GM19324 (cell line): ENCODE data around the gene PGAM2.

Source experiments
- ATAC-seq: cut with Tn5 transposase; IDR thresholded peaks from one replicate; pipeline ENCODE4 v1.9.1; 2021; ENCODE audit warnings: mild to moderate bottlenecking, moderate library complexity; ENCODE audit not compliant: unreplicated experiment, low FRiP score

PGAM2 gene

DNA sequence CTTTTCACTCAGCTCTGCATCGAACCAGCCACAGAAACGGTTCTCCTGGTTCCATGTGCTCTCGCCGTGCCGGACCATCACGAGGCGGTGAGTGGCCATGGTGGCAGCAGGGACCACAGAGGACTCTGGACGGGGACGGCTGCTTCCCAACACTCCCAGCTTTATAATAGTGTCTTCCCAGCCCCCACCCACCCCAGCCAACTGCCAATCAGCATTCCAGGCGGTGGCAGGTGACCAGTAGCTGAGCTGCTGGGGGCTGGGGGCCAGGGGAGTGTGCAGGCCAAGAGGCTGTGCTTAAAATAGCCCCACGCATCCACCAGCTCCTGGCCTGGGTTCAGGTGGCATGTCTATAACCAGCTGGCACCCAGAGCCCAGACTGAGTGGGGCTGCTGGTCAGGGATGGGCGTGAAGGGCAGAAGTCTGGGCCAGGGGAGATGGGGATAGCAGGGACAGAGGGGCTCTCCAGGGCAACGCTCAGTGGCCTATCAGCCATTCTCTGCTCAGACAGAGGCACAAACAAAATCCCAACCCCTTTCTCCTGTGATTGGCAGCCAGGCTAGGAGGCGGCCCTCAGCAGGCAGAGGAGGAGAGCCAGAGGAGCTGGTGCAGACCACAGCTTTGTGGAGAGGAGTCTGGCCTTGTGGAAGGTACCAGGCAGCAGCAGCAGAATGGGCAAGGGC, at the start of gene PGAM2:
PGAM2 (minus strand) TSS at position 137 of the 680 bp plus-strand sequence; CDS start at position 99, 38 bp downstream.
- no peak for ATAC-seq

DNA sequence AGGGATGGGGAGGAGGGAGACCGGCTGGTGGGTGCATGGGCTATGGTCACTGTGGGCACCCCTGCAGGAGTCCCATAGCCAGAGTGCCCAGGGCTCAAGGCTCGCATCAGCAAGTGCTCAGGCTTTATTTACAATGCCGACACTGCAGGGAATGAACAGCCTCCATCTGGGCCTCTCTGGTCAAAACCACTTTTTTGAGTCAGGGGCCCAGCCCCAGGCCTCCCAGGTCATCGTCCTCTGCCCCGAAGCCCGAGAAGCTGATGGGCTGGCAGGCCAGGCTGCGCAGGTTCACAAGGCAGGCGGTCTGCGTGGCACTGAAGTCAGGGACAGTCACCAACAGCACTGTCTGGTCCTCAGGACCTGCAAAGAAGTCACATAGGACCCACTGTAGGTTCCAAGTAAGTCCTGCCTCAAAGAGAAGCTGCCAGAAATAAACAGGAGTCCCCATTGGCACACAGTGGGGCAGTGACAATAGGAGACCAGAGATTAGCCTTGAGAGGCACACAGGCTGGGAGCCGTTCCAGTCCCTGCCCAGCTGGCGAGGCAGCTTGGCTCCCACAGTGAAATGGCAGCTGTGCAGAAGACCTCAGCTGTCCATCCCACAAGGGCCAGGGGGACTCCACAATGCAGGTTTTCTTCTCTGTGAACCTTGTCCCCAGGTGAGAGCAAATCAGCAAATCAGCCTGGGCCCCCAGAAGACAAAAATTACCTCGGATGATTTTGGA, 49.4 kb upstream of the PGAM2 start:
- ATAC-seq = no peak

DNA sequence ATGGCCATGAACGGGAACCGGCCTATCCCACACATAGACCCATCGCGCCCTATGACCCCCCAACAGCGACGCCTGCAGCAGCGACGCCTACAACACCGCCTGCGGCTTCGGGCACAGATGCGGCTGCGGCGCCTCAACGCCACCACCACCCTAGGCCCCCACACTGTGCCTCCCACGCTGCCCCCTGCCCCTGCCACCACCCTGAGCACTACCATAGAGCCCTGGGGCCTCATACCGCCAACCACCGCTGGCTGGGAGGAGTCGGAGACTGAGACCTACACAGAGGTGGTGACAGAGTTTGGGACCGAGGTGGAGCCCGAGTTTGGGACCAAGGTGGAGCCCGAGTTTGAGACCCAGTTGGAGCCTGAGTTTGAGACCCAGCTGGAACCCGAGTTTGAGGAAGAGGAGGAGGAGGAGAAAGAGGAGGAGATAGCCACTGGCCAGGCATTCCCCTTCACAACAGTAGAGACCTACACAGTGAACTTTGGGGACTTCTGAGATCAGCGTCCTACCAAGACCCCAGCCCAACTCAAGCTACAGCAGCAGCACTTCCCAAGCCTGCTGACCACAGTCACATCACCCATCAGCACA, 48.5 kb upstream of the PGAM2 start:
- no peak for ATAC-seq

DNA sequence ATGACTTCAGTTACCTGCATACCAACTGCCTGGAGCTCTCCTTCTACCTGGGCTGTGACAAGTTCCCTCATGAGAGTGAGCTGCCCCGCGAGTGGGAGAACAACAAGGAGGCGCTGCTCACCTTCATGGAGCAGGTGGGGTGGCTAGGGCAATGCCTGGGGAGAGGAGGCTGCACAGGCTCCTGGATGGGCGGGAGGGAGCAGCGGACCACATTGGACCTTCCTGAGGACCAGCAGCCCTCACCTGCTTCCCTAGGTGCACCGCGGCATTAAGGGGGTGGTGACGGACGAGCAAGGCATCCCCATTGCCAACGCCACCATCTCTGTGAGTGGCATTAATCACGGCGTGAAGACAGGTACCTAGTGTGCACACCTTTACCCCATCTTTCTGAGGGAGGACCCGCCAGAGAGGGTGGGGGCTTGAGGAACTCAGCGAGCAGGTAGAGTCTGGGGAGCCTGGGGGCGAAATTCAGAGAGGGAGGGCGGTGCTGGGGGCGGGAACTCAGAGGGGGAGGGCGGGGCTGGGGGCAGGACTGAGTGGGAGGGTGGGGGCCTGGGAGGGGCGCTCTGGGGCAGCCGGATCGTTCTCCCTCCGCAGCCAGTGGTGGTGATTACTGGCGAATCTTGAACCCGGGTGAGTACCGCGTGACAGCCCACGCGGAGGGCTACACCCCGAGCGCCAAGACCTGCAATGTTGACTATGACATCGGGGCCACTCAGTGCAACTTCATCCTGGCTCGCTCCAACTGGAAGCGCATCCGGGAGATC, 47.8 kb upstream of the PGAM2 start:
- ATAC-seq = no peak

DNA sequence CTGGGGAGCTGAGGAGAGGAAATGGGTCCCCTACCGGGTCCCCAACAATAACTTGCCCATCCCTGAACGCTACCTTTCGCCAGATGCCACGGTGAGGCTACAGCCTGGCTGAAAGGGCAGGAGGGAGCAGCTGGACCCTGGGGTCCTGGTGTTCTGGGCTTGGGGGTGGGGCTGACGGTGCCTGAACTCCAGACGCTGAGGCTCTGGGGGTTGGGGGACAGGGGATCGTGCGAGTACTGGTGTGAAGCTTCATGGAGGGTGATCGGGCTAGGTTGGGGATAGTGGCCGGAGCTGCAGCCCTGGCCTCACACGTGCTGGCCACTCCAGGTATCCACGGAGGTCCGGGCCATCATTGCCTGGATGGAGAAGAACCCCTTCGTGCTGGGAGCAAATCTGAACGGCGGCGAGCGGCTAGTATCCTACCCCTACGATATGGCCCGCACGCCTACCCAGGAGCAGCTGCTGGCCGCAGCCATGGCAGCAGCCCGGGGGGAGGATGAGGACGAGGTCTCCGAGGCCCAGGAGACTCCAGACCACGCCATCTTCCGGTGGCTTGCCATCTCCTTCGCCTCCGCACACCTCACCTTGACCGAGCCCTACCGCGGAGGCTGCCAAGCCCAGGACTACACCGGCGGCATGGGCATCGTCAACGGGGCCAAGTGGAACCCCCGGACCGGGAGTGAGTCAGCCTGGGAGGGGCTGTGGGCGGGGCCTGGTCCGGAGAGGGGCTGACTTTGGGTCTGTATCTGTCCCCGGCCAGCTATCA, 47.0 kb upstream of the PGAM2 start:
- ATAC-seq = no peak

DNA sequence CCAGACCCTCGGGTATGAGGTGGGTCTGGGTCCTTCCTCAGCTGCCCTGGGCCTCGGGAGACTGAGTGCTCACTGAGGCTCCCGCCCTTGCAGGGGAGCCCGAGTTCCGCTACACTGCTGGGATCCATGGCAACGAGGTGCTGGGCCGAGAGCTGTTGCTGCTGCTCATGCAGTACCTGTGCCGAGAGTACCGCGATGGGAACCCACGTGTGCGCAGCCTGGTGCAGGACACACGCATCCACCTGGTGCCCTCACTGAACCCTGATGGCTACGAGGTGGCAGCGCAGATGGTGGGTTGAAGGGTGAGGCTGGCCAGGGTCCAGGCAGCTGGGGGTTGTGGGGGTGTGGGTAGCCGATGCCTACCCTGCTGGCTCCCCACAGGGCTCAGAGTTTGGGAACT, 46.4 kb upstream of the PGAM2 start:
- ATAC-seq = no peak

DNA sequence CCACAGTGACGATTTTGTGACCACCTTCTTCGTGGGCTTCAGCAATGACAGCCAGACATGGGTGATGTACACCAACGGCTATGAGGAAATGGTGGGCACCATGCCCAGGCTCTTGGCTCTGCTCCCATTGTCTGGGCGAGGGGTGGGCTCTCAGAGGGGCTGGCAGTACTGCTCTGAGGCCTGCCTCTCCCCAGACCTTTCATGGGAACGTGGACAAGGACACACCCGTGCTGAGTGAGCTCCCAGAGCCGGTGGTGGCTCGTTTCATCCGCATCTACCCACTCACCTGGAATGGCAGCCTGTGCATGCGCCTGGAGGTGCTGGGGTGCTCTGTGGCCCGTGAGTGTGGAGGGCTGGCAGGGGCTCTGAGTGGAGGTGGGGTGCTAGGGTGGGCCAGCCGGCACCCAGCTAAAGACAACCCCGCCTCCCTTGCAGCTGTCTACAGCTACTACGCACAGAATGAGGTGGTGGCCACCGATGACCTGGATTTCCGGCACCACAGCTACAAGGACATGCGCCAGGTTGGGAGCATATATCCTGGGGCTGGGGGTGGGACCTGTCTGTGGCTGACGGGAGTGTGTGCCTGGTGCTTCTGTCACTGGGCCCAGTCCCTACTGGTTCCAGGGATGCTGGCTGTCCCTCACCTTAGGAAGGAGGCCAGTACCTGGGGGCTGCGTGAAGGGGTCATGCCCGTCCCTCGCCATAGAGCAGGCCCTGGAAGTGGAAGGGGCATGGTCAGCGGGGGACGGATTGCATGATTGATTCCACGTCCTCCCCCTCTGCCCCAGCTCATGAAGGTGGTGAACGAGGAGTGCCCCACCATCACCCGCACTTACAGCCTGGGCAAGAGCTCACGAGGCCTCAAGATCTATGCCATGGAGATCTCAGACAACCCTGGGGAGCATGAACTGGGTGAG, 45.6 kb upstream of the PGAM2 start:
- no peak for ATAC-seq

DNA sequence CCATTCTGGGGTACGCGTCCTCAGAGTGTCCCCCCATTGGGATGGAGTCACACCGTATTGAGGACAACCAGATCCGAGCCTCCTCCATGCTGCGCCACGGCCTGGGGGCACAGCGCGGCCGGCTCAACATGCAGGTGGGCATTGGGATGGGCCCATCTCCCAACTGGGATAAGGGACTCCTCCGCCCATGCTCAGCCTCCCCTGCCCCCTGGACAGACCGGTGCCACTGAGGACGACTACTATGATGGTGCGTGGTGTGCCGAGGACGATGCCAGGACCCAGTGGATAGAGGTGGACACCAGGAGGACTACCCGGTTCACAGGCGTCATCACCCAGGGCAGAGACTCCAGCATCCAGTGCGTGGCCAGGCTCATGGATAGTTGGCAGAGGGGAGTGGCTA, 44.6 kb upstream of the PGAM2 start:
- no peak for ATAC-seq

DNA sequence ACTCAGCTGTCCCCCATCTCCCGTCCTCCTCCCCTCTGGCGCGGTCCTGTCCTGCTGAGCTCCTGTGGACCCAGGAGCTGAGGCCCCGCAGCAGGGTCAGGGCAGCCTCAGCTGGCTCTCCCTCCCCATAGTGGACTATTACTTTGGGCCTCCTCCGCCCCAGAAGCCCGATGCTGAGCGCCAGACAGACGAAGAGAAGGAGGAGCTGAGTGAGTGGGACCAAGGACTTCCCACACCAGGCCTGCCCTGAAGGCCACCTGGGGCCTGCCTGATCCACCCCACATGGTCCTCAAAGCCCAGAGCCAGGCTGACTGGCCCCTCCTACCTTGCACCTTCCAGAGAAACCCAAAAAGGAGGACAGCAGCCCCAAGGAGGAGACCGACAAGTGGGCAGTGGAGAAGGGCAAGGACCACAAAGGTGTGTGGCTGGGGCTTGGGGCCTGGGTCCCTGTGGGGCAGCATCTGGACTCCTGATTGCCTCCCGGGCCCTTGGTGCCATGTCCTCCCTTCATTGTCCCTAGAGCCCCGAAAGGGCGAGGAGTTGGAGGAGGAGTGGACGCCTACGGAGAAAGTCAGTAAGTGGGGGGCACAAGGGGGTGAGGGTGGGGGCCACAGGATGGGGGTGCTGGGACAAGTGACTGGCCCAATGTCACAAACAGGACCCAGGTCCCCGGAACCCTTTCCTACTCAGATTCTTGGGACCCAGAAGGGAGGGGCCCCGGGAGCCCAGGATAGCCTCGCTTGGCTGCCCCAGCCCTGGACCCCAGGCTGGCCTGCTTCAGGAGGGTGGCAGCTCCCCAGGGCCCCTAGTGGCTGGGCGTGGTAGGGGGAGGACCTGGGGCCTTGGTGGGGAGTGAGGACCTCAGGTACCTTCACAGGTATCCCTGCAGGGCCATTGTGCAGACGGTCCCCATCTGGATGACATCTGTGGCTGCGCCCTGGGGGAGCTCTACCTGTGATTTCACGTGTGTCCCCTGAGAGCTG, 43.7 kb upstream of the PGAM2 start:
- no peak for ATAC-seq

DNA sequence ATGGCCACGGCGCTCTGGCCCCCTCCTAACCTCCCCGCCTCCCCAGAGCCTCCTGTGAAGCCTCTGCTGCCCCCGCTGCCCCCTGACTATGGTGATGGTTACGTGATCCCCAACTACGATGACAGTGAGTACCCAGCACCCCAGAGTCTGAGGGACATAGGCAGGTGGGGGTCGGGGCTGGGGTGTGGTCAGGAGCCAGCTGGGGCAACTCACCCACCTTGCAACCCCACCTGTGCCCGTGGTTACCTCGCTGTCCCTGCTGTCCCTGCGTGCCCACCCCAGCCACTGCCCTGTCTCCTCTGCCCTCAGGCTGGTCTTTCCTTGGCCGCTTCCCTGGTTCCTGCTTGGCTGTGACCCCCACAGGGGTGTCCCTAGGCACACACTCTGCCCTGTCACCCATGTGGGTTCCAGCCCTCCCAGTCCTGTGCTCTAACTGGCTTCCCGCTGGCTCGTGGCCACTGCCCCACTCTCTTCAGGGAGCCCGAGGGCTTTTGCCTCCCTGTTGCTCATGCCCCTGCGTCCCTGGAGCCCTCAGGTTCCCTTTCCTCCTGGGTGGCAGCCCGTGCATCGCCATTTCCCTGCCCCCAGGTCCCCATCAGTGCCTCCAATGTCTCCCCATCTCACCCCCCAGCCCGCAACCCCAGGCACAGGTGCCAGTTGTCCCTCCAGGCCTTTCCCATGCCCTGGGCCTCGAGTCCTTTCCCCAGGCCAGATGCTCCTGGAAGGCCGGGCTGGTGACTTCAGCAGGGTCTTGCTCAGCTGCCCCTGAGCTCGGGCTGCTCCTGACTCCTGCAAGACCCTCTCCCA, 42.8 kb upstream of the PGAM2 start:
- ATAC-seq = no peak

DNA sequence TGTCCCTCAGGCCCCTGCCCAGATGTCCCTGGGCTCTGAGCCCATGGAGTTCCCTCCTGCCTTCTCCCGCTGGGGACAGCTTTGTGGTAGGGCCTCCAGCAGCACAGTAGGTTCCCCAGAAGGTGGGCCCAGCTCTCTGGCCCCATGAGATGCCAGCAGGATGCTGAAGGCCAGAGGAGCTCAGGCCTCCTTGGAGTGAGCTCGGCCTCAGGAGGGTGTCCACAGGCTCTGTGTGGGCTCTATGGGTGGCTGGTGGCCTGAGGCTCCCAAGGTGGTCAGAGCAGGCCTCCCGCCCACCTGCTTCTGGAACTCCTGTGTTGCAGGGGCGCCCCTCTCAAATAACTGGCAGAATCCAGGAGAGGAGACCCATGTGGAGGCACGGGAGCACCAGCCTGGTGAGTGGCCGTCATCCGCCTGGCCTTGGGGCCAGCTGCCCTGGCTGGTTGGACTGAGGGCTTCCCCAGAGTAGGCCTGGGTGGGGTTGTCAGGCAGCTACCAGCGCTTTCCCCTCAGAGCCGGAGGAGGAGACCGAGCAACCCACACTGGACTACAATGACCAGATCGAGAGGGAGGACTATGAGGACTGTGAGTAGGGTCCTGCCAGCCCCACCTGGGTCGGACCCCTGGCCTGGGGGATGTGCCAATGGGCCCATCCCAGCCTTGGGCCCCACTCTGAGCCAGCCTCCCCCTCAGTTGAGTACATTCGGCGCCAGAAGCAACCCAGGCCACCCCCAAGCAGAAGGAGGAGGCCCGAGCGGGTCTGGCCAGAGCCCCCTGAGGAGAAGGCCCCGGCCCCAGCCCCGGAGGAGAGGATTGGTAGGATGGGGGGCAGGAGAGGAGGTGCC, 42.0 kb upstream of the PGAM2 start:
- no peak for ATAC-seq

DNA sequence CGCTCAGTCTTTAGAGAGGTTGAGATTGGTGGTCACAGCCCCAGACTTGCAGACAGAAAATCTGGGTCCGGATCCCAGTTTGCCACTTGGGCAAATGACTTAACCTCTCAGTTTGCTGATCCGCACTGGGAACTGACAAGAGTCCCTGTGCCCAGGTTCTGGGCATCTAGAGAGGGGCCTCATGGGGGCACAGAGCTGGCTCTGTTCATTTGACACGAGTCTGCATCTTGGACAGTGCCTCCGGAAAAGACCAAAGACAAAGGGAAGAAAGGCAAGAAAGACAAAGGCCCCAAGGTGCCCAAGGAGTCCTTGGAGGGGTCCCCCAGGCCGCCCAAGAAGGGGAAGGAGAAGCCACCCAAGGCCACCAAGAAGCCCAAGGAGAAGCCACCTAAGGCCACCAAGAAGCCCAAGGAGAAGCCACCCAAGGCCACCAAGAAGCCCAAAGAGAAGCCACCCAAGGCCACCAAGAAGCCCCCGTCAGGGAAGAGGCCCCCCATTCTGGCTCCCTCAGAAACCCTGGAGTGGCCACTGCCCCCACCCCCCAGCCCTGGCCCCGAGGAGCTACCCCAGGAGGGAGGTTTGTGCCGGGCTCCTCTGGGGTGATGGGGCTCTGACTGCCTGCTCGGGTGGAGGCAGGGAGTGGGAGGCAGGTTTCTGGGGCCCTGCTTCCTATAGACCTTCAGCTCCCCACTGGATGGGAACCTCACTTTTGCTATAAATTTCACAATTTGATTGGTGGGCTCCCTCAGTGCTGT, 41.1 kb upstream of the PGAM2 start:
- ATAC-seq = no peak

DNA sequence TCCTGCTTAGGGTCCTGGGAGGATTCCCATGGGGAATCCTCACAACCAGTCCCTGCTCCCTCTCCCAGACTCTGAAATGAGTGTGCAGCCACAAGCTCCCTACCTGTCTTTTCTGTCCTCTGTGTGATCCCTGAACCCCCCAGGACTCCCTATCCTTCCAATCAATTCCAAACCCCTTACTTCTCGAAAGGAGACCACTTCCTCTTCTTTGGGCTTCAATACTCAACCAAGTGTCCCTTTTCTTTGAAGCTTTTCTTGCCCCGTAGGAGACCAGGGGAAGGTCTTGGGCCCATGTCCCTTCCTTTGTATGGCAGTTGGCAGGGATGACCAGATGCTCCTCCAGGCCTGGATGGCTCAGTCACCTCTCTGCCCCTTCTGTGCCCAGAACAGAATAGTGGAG, 40.5 kb upstream of the PGAM2 start:
- no peak for ATAC-seq

DNA sequence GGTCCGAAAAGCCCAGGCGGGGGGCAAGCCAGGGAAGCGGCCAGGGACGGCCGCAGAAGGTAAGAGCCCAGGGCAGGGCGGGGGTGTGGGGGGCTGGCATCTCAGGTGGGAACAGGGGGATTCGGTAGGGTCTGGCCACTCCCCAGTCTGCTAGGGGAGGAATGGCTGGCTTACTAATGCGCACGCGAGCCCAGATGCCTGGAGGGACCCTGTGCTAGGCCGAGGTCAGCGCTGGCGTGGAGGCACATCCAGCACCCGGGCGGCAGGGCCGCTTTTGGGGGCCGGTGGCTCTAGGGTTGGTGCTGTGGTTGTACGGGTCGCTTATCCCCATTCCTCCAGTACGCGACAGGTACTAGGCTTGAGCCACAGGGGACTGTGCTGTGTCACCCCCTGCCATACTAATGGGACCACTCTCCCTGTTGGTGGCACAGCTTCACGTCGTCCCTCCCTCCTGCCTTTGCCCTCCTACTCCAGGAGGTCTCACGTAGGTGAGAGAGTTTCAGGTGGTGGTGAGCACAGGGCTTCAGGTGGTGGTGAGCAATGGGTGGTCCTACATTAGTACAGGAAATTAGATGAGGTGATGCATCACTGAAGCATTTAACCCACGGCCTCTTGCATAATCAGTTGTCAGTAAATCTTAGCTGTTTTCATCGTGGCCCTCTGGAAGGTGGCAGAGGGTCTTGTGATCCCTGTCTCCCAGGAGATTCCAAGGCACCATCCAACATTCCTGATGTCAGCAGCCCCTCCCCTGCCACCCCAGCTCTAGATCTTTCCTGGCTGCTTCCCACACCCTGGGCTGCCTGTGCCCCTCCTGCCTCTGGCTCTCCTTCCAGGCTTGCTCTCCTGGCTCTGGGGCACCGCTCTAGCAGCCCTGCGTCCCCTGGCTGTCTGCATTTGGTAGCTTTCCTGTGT, 39.7 kb upstream of the PGAM2 start:
- no peak for ATAC-seq
